CD14-positive monocyte (primary cell): ENCODE results near the gene TTLL10. TPM values are rescaled to one million over a fixed set of nuclear protein-coding genes. Genes with fewer than 3 reads are reported as not detected.

Source experiments
- DNase-seq, 3 donors: peaks; one replicate each; pipeline ENCODE4 v3.0.0-alpha.2; 2011 to 2022
- H2AFZ ChIP-seq: 2 replicates; pipeline ENCODE4 v1.6.0; 2012; ENCODE audit warnings: mild to moderate bottlenecking, low read depth, low read length, inconsistent platforms; ENCODE audit not compliant: insufficient read depth, poor library complexity, severe bottlenecking
- H3K27ac ChIP-seq, 2 donors: 1 replicate in 1 of 2; 2 replicates in 1 of 2; pipeline ENCODE4 v1.5.1; 2012 to 2013; ENCODE audit warnings: low read length in 2 of 2, control low read depth in 1 of 2, inconsistent platforms in 1 of 2, low read depth in 1 of 2, mild to moderate bottlenecking in 1 of 2
- H3K27me3 ChIP-seq, 2 donors: one replicate each; pipeline versions ENCODE4 v1.6.0 to v1.6.1; 2011 to 2013; ENCODE audit warnings: low read length in 2 of 2; ENCODE audit not compliant: control insufficient read depth in 2 of 2, insufficient read depth in 2 of 2
- H3K36me3 ChIP-seq, 2 donors: replicated peaks in 1 of 2; 1 replicate in 1 of 2; 2 replicates in 1 of 2; pipeline versions ENCODE4 v1.5.1 to v1.6.1; 2012 to 2013; ENCODE audit warnings: low read length in 2 of 2, control low read depth in 1 of 2, inconsistent platforms in 1 of 2, mild to moderate bottlenecking in 1 of 2; ENCODE audit not compliant: insufficient read depth in 2 of 2, control insufficient read depth in 1 of 2
- H3K4me1 ChIP-seq, 2 donors: 1 replicate in 1 of 2; 2 replicates in 1 of 2; pipeline versions ENCODE4 v1.5.1 to v1.6.1; 2012 to 2013; ENCODE audit warnings: low read length in 2 of 2, control low read depth in 1 of 2, inconsistent platforms in 1 of 2, mild to moderate bottlenecking in 1 of 2, moderate library complexity in 1 of 2; ENCODE audit not compliant: insufficient read depth in 2 of 2, control insufficient read depth in 1 of 2
- H3K4me2 ChIP-seq: replicated peaks from 2 replicates; pipeline ENCODE3; 2012; ENCODE audit warnings: low read length, moderate library complexity, mild to moderate bottlenecking; ENCODE audit not compliant: poor library complexity, severe bottlenecking; ENCODE audit errors: extremely low read depth
- H3K4me3 ChIP-seq, 3 experiments: fragments of 200-600 bp in 1 of 3; sonication (generic) in 1 of 3; replicated peaks in 1 of 3; 1 replicate in 2 of 3; 2 replicates in 1 of 3; pipeline ENCODE4 v1.5.1; 2011 to 2013; ENCODE audit warnings: low read length in 3 of 3, mild to moderate bottlenecking in 3 of 3, control low read depth in 2 of 3, low read depth in 2 of 3, inconsistent platforms in 1 of 3, moderate library complexity in 1 of 3
- H3K79me2 ChIP-seq: 2 replicates; pipeline ENCODE4 v1.6.0; 2012; ENCODE audit warnings: mild to moderate bottlenecking, control low read depth, inconsistent platforms, low read length, moderate library complexity; ENCODE audit not compliant: insufficient read depth
- H3K9ac ChIP-seq: 2 replicates; pipeline ENCODE4 v1.6.0; 2017; ENCODE audit warnings: low read length, mild to moderate bottlenecking; ENCODE audit not compliant: insufficient read depth, poor library complexity, severe bottlenecking
- H3K9me3 ChIP-seq, 2 donors: replicated peaks in 1 of 2; 1 replicate in 1 of 2; 2 replicates in 1 of 2; pipeline versions ENCODE4 v1.5.1 to v1.6.1; 2012 to 2013; ENCODE audit warnings: low read length in 2 of 2, control low read depth in 1 of 2; ENCODE audit not compliant: control insufficient read depth in 1 of 2, insufficient read depth in 1 of 2
- H4K20me1 ChIP-seq: 2 replicates; pipeline ENCODE4 v1.6.0; 2012; ENCODE audit warnings: mild to moderate bottlenecking, low read length, control low read depth, moderate library complexity; ENCODE audit not compliant: insufficient read depth
- H3K27ac Mint-ChIP-seq, 7 donors: one replicate each; pipeline ENCODE4 v1.8.0; 2020; ENCODE audit warnings: mild to moderate bottlenecking in 7 of 7, mixed read lengths in 7 of 7, moderate library complexity in 6 of 7, inconsistent platforms in 2 of 7
- H3K27me3 Mint-ChIP-seq, 3 donors: one replicate each; pipeline ENCODE4 v1.8.0; 2021 to 2022; ENCODE audit warnings: low read depth in 3 of 3, mild to moderate bottlenecking in 3 of 3, mixed read lengths in 3 of 3, moderate library complexity in 3 of 3, inconsistent platforms in 1 of 3
- H3K36me3 Mint-ChIP-seq, 2 donors: one replicate each; pipeline ENCODE4 v1.8.0; 2020; ENCODE audit warnings: mixed read lengths in 2 of 2, inconsistent platforms in 1 of 2, mild to moderate bottlenecking in 1 of 2
- H3K4me1 Mint-ChIP-seq: one replicate; pipeline ENCODE4 v1.8.0; 2020; ENCODE audit warnings: mild to moderate bottlenecking, mixed read lengths
- H3K4me3 Mint-ChIP-seq, 2 donors: one replicate each; pipeline ENCODE4 v1.8.0; 2020; ENCODE audit warnings: mild to moderate bottlenecking in 2 of 2, mixed read lengths in 2 of 2, moderate library complexity in 1 of 2
- H3K9me3 Mint-ChIP-seq, 7 donors: one replicate each; pipeline ENCODE4 v1.8.0; 2020 to 2022; ENCODE audit warnings: mixed read lengths in 7 of 7, mild to moderate bottlenecking in 6 of 7, moderate library complexity in 6 of 7, inconsistent platforms in 2 of 7
- CTCF ChIP-seq: fragments of 200-600 bp; IDR thresholded peaks from one replicate; pipeline ENCODE4 v1.8.0; 2022; ENCODE audit warnings: antibody characterized with exemption, mild to moderate bottlenecking
- WGBS: methylation state at CpG from one replicate; pipeline ENCODE4 v1.1.5; 2013; ENCODE audit warnings: missing lambda C conversion rate; ENCODE audit not compliant: insufficient coverage; 5-methylcytosine and 5-hydroxymethylcytosine counted together
- intact Hi-C, 2 donors: fragments of 100-400 bp; cut with micrococcal nuclease; formaldehyde crosslinking; loops; one replicate each; pipeline versions ENCODE4 v1.15.0 to v1.15.1; 2023
- polyA plus RNA-seq, 3 donors: library from polyadenylated mRNA; depleted of rRNA in 1 of 3; unstranded in 2 of 3; stranded (reverse) in 1 of 3; fragments of 300-500 nt in 2 of 3; fragments of >200 nt in 1 of 3; fragmentation: Illumina TruSeq in 2 of 3; gene quantifications; 1 replicate in 2 of 3; 2 replicates in 1 of 3; pipeline ENCODE4 v1.2.3, GENCODE V29; 2012 to 2021

The TTLL10 gene
- polyA plus RNA-seq, 3 donors, result 0.06 TPM; not detected in 2

- intact Hi-C loops, result no loop called here
- H3K27ac Mint-ChIP-seq, result peak overlapping the region in 2 of 7 donors; percentile 10 to 71
- Histone ChIP-seq H3K27ac (no peak overlapping the region), H3K9ac (no peak overlapping the region), H3K4me1 (peaks cover 12 to 14% of the 10 kb centered on the region in 2 donors), H2AFZ (no peak overlapping the region), H4K20me1 (peaks cover 93% of the 10 kb centered on the region), H3K27me3 (no peaks in the 10 kb centered on the region), H3K4me3 (no peak overlapping the region), H3K9me3 (no peaks in the 10 kb centered on the region), H3K36me3 (peaks cover 73 to 87% of the 10 kb centered on the region in 2 donors), H3K4me2 (no peak overlapping the region), H3K79me2 (peaks cover 65% of the 10 kb centered on the region)
- H3K4me1 Mint-ChIP-seq, result peaks cover 15% of the 10 kb centered on the region
- no peak overlapping the region for H3K4me3 Mint-ChIP-seq
- no peaks in the 10 kb centered on the region for H3K27me3 Mint-ChIP-seq
- 90% methylated on average over 18 of the region's 18 CpGs for WGBS
- DNase-seq, result no peak
- H3K36me3 Mint-ChIP-seq, result peaks cover 50 to 78% of the 10 kb centered on the region in 2 donors
- H3K9me3 Mint-ChIP-seq, result peaks cover 0 to 2% (median 0%) of the 10 kb centered on the region in 7 donors
- no peak for TF ChIP-seq CTCF
These were observed 52.2 kb downstream of the TTLL10 start for GRCh38 chr1:1225913-1226312.

GRCh38 chr1:1226566-1227362 lies 53.1 kb downstream of the TTLL10 start:
- H2AFZ ChIP-seq, result no peak overlapping the region
- peaks cover 65 to 78% of the 10 kb centered on the region in 2 donors for H3K36me3 ChIP-seq
- peaks cover 16 to 19% of the 10 kb centered on the region in 2 donors for H3K4me1 ChIP-seq
- H3K9me3 Mint-ChIP-seq, result peaks cover 0 to 2% (median 0%) of the 10 kb centered on the region in 7 donors
- no peak overlapping the region for H3K9ac ChIP-seq
- H3K79me2 ChIP-seq, result peaks cover 72% of the 10 kb centered on the region
- H4K20me1 ChIP-seq, result peaks cover 88% of the 10 kb centered on the region
- no peaks in the 10 kb centered on the region for H3K27me3 Mint-ChIP-seq
- no peaks in the 10 kb centered on the region for H3K27me3 ChIP-seq
- no peak overlapping the region for H3K4me2 ChIP-seq
- H3K27ac ChIP-seq, result no peak overlapping the region
- peaks cover 19% of the 10 kb centered on the region for H3K4me1 Mint-ChIP-seq
- peaks cover 45 to 71% of the 10 kb centered on the region in 2 donors for H3K36me3 Mint-ChIP-seq
- no peaks in the 10 kb centered on the region for H3K9me3 ChIP-seq
- DNase-seq, result no peak
- H3K4me3 Mint-ChIP-seq, result no peak overlapping the region
- WGBS, result 96% methylated on average over 29 of the region's 44 CpGs
- TF ChIP-seq CTCF, result no peak
- H3K27ac Mint-ChIP-seq, result peak overlapping the region in 2 of 7 donors; percentile 54 to 73
- intact Hi-C loops, result no loop called here
- no peak overlapping the region for H3K4me3 ChIP-seq
